Vagina (tissue), 2 donors: ENCODE results near the gene MEMO1. TPM values are rescaled to one million over a fixed set of nuclear protein-coding genes. Genes with fewer than 3 reads are reported as not detected.

ENCODE experiments used
- DNase-seq, 2 donors: peaks; one replicate each; pipeline ENCODE4 v3.0.0-alpha.2; 2017; ENCODE audit errors: extremely low spot score in 2 of 2
- H3K27ac ChIP-seq: fragments of 200-600 bp; sonication (generic); one replicate; pipeline ENCODE4 v1.5.1; 2019
- H3K27me3 ChIP-seq: fragments of 200-600 bp; sonication (generic); one replicate; pipeline ENCODE4 v1.5.1; 2019
- H3K36me3 ChIP-seq, 2 donors: fragments of 200-600 bp; sonication (generic); one replicate each; pipeline ENCODE4 v1.5.1; 2017 to 2019
- H3K4me1 ChIP-seq: fragments of 200-600 bp; sonication (generic); one replicate; pipeline ENCODE4 v1.5.1; 2019
- H3K4me3 ChIP-seq, 2 donors: fragments of 200-600 bp; sonication (generic); 1 replicate in 1 of 2; 2 replicates in 1 of 2; pipeline ENCODE4 v1.5.1; 2016 to 2019
- H3K9me3 ChIP-seq: fragments of 200-600 bp; sonication (generic); one replicate; pipeline ENCODE4 v1.5.1; 2019
- CTCF ChIP-seq, 3 experiments: fragments of 450-650 bp in 2 of 3; fragments of 200-600 bp in 1 of 3; sonication (generic) in 1 of 3; IDR thresholded peaks; one replicate each; pipeline ENCODE4 v1.5.1; 2017 to 2019; ENCODE audit warnings: antibody characterized with exemption in 3 of 3, mild to moderate bottlenecking in 2 of 3, moderate library complexity in 2 of 3
- POLR2A ChIP-seq, 2 donors: fragments of 450-650 bp; IDR thresholded peaks; one replicate each; pipeline ENCODE4 v1.6.1; 2017; ENCODE audit warnings: antibody characterized with exemption in 2 of 2, mild to moderate bottlenecking in 2 of 2, moderate library complexity in 2 of 2
- POLR2AphosphoS5 ChIP-seq, 2 donors: sonication (generic); formaldehyde crosslinking; IDR thresholded peaks; one replicate each; pipeline ENCODE4 v1.9.0; 2017; ENCODE audit warnings: antibody characterized with exemption in 2 of 2, mild to moderate bottlenecking in 2 of 2, low read depth in 1 of 2; ENCODE audit not compliant: insufficient read depth in 1 of 2
- intact Hi-C: fragments of 100-400 bp; cut with DNase I; formaldehyde crosslinking; loops from one replicate; pipeline ENCODE4 v1.15.1; 2023
- total RNA-seq: library from RNA; depleted of rRNA; stranded (reverse); fragments of >200 nt; gene quantifications from one replicate; pipeline ENCODE4 v1.2.3, GENCODE V29; 2016

The MEMO1 gene
- total RNA-seq, 1 donor from 2014 or later = 36.3 TPM

GRCh38 chr2:31944828-31945571, 65.8 kb downstream of the MEMO1 start:
- DNase-seq = no peak
- Histone ChIP-seq H3K27ac (no peak overlapping the region), H3K27me3 (no peaks in the 10 kb centered on the region), H3K4me1 (peaks cover 9% of the 10 kb centered on the region), H3K36me3 (peaks cover 0 to 10% of the 10 kb centered on the region in 2 donors), H3K9me3 (no peaks in the 10 kb centered on the region), H3K4me3 (no peak overlapping the region)
- TF ChIP-seq POLR2A (IDR thresholded peaks at IDR 0.05) (no peak), CTCF (IDR thresholded peaks at IDR 0.05) (no peak)
- intact Hi-C loops = no loop called here

- no peak for DNase-seq
- H3K36me3 ChIP-seq = peaks cover 0 to 10% of the 10 kb centered on the region in 2 donors
- TF ChIP-seq CTCF (IDR thresholded peaks at IDR 0.05) (no peak), POLR2AphosphoS5 (IDR thresholded peaks at IDR 0.05; ENCODE audit: insufficient read depth in 1 of 2, low read depth in 1 of 2) (no peak), POLR2A (IDR thresholded peaks at IDR 0.05) (no peak)
- no peaks in the 10 kb centered on the region for H3K9me3 ChIP-seq
- H3K27me3 ChIP-seq = no peaks in the 10 kb centered on the region
- H3K4me1 ChIP-seq = peaks cover 9% of the 10 kb centered on the region
- H3K27ac ChIP-seq = no peak overlapping the region
- intact Hi-C loops = no loop called here
- no peak overlapping the region for H3K4me3 ChIP-seq
These were observed 67.1 kb downstream of the MEMO1 start for GRCh38 chr2:31943636-31944225.

- TF ChIP-seq CTCF (IDR thresholded peaks at IDR 0.05) (no peak), POLR2AphosphoS5 (IDR thresholded peaks at IDR 0.05; ENCODE audit: insufficient read depth in 1 of 2, low read depth in 1 of 2) (no peak), POLR2A (IDR thresholded peaks at IDR 0.05) (no peak)
These were observed 69.9 kb downstream of the MEMO1 start for GRCh38 chr2:31940920-31941319.

GRCh38 chr2:31937741-31938140, 73.1 kb downstream of the MEMO1 start:
- DNase-seq = no peak
- intact Hi-C loops = no loop called here
- Histone ChIP-seq H3K27ac (no peak overlapping the region), H3K4me1 (peaks cover 6% of the 10 kb centered on the region), H3K9me3 (no peaks in the 10 kb centered on the region), H3K4me3 (no peak overlapping the region), H3K27me3 (no peaks in the 10 kb centered on the region), H3K36me3 (peaks cover 0 to 5% of the 10 kb centered on the region in 2 donors)
- TF ChIP-seq POLR2A (IDR thresholded peaks at IDR 0.05) = no peak
- TF ChIP-seq POLR2AphosphoS5 (IDR thresholded peaks at IDR 0.05; ENCODE audit: insufficient read depth in 1 of 2, low read depth in 1 of 2) = no peak
- no peak for TF ChIP-seq CTCF (IDR thresholded peaks at IDR 0.05)

More at GRCh38 chr2:31940920-31941319, 69.9 kb downstream of the MEMO1 start:
- intact Hi-C loops = no loop called here
- H3K4me1 ChIP-seq = peaks cover 6% of the 10 kb centered on the region
- no peak overlapping the region for H3K27ac ChIP-seq
- H3K9me3 ChIP-seq = no peaks in the 10 kb centered on the region
- H3K36me3 ChIP-seq = peaks cover 0 to 10% of the 10 kb centered on the region in 2 donors
- no peak overlapping the region for H3K4me3 ChIP-seq
- H3K27me3 ChIP-seq = no peaks in the 10 kb centered on the region
- no peak for DNase-seq

GRCh38 chr2:31935370-31935769, 75.4 kb downstream of the MEMO1 start:
- no peak for DNase-seq
- no peaks in the 10 kb centered on the region for H3K36me3 ChIP-seq
- H3K27ac ChIP-seq = no peak overlapping the region
- H3K9me3 ChIP-seq = no peaks in the 10 kb centered on the region
- intact Hi-C loops = no loop called here
- H3K4me1 ChIP-seq = no peaks in the 10 kb centered on the region
- no peak overlapping the region for H3K4me3 ChIP-seq
- TF ChIP-seq POLR2A (IDR thresholded peaks at IDR 0.05) (no peak), POLR2AphosphoS5 (IDR thresholded peaks at IDR 0.05; ENCODE audit: insufficient read depth in 1 of 2, low read depth in 1 of 2) (no peak), CTCF (IDR thresholded peaks at IDR 0.05) (no peak)
- no peaks in the 10 kb centered on the region for H3K27me3 ChIP-seq
